ENCODE results near the gene ORC6. TPM values are rescaled to one million over a fixed set of nuclear protein-coding genes. Genes with fewer than 3 reads are reported as not detected.

ORC6 gene
- total RNA-seq, 2 experiments from 2014 or later, result 3.7 to 3.8 TPM

DNA sequence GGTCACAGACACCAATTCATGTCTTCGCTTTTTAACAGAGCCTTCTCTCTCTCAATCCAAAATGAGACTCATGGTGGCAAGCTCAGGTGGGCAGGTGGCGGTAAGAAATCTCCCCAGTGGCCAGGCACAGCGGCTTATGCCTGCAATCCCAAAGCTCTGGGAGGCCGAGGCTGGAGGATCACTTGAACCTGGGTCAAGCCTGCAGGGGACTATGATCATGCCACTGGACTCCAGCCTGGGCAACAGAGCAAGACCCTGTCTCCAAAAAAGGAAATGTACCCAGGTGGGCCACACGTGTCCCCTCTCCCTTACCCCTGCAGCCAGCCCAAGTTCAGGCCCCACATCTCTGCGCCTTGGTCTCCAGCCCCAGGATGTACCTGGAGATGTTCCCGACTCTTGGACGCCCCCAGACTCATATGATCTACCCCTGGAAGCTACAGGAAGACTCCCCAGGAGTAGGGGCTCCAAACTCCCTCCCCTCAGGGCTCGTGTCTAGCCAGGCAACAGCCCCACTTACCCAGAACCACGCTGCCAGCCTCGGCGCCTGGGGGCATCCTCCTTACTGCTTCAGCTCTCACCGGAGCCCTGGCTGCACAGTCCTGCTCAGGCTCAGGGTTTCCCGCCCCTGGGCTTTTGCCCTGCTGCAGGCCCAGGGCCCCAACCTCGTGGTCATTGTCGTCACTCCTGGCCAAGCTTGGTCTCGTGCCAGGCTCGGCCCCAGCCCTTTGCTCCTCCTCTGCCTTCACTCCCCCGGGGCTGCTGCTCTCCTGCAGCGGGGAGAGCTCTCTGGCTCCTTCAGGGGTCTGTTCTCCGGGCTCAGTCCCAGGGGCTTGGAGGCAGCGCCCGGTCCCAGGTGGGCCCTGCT, 42.5 kb downstream of the ORC6 start:
- Histone ChIP-seq H3K27ac (ENCODE audit: low read depth in 1 of 2, low read length in 2 of 2) (no peak overlapping the region), H3K4me3 (ENCODE audit: low read length) (no peak overlapping the region), H3K9me3 (ENCODE audit: control insufficient read depth in 1 of 2, insufficient read depth in 1 of 2, low read length in 2 of 2) (no peaks in the 10 kb centered on the region), H3K27me3 (ENCODE audit: control insufficient read depth in 1 of 2, insufficient read depth in 2 of 2, low read length in 2 of 2) (no peaks in the 10 kb centered on the region), H3K4me1 (ENCODE audit: insufficient read depth, low read length) (no peaks in the 10 kb centered on the region), H3K36me3 (ENCODE audit: insufficient read depth, low read length) (no peaks in the 10 kb centered on the region)
- H3K4me1 Mint-ChIP-seq (ENCODE audit: low read depth), result no peaks in the 10 kb centered on the region
- no peak for ATAC-seq (ENCODE audit: poor library complexity)
- H3K4me3 Mint-ChIP-seq, result no peak overlapping the region
- no peaks in the 10 kb centered on the region for H3K36me3 Mint-ChIP-seq (ENCODE audit: low read depth)
- intact Hi-C loops (cut with DNase I, micrococcal nuclease), result no loop called here
- POLR2A ChIA-PET, result no interaction called here
- H3K27ac Mint-ChIP-seq, result no peak overlapping the region
- CTCF ChIA-PET, result no interaction called here
- H3K9me3 Mint-ChIP-seq, result no peaks in the 10 kb centered on the region
- TF ChIP-seq, protein P1, sequence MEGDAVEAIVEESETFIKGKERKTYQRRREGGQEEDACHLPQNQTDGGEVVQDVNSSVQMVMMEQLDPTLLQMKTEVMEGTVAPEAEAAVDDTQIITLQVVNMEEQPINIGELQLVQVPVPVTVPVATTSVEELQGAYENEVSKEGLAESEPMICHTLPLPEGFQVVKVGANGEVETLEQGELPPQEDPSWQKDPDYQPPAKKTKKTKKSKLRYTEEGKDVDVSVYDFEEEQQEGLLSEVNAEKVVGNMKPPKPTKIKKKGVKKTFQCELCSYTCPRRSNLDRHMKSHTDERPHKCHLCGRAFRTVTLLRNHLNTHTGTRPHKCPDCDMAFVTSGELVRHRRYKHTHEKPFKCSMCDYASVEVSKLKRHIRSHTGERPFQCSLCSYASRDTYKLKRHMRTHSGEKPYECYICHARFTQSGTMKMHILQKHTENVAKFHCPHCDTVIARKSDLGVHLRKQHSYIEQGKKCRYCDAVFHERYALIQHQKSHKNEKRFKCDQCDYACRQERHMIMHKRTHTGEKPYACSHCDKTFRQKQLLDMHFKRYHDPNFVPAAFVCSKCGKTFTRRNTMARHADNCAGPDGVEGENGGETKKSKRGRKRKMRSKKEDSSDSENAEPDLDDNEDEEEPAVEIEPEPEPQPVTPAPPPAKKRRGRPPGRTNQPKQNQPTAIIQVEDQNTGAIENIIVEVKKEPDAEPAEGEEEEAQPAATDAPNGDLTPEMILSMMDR (IDR thresholded peaks at IDR 0.05), result no peak
- no peak for DNase-seq
- H3K27me3 Mint-ChIP-seq, result no peaks in the 10 kb centered on the region

DNA sequence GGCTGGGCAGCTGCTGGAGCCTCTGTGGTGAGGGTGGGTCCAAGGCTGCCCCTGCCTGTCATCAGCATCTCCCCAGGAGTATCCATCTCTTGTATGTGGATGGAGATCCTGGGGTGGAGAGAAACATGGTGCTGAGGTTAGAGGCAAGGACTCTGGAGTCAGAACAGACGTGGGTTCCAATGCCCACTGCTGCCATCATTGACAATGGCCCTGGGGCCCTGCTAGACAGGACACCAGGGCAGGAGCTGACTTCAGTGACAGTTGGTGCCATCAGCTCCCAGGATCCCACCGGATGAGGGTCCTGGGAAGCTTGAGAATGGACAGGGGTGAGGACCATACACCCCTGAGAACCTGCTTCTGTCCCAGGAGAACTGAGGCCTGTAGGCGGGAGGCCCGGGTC, 43.1 kb downstream of the ORC6 start:
- POLR2A ChIA-PET, result no interaction called here
- H3K27me3 ChIP-seq (ENCODE audit: control insufficient read depth in 1 of 2, insufficient read depth in 2 of 2, low read length in 2 of 2), result no peaks in the 10 kb centered on the region
- no peak overlapping the region for H3K27ac ChIP-seq (ENCODE audit: low read depth in 1 of 2, low read length in 2 of 2)
- H3K9me3 ChIP-seq (ENCODE audit: control insufficient read depth in 1 of 2, insufficient read depth in 1 of 2, low read length in 2 of 2), result no peaks in the 10 kb centered on the region
- H3K27ac Mint-ChIP-seq, result no peak overlapping the region
- no peak for ATAC-seq (ENCODE audit: poor library complexity)
- no peak overlapping the region for H3K4me3 ChIP-seq (ENCODE audit: low read length)
- no peaks in the 10 kb centered on the region for H3K36me3 Mint-ChIP-seq (ENCODE audit: low read depth)
- CTCF ChIA-PET, result no interaction called here
- no peak overlapping the region for H3K4me3 Mint-ChIP-seq
- intact Hi-C loops (cut with DNase I, micrococcal nuclease), result no loop called here
- no peaks in the 10 kb centered on the region for H3K4me1 ChIP-seq (ENCODE audit: insufficient read depth, low read length)
- H3K27me3 Mint-ChIP-seq, result no peaks in the 10 kb centered on the region
- TF ChIP-seq, protein P1 (IDR thresholded peaks at IDR 0.05), result no peak
- no peak for DNase-seq
- H3K9me3 Mint-ChIP-seq, result no peaks in the 10 kb centered on the region
- no peaks in the 10 kb centered on the region for H3K36me3 ChIP-seq (ENCODE audit: insufficient read depth, low read length)
- H3K4me1 Mint-ChIP-seq (ENCODE audit: low read depth), result no peaks in the 10 kb centered on the region

DNA sequence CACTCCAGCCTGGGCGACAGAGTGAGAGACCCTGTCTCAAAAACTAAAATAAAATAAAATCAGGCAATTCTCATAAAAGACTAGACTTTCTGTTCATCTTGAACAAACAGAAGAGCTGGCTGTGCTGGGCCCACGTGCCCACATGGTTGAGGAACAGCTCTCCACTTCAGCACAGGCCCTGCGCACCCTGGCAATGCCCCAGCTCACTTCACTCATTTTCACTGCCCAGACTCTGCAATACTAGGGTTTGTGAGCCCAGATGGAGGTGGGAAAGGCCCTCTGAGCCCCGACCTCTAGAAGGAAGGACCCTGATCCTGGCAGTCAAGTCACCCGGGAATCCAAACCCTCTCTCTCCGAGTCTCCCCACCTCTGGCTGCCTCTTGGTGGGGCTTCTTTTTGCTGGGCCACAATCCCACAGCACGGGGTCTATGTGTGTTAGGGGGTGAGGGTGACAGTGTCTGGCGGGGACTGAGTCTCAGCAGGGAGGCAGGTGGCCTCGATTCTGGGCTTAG, 43.9 kb downstream of the ORC6 start:
- CTCF ChIA-PET, result no interaction called here
- Mint-ChIP-seq H3K4me1 (ENCODE audit: low read depth) (no peaks in the 10 kb centered on the region), H3K4me3 (no peak overlapping the region), H3K27me3 (no peaks in the 10 kb centered on the region), H3K36me3 (ENCODE audit: low read depth) (no peaks in the 10 kb centered on the region), H3K9me3 (no peaks in the 10 kb centered on the region), H3K27ac (no peak overlapping the region)
- no peak for ATAC-seq (ENCODE audit: poor library complexity)
- POLR2A ChIA-PET, result no interaction called here
- no peak overlapping the region for H3K27ac ChIP-seq (ENCODE audit: low read depth in 1 of 2, low read length in 2 of 2)
- no peaks in the 10 kb centered on the region for H3K27me3 ChIP-seq (ENCODE audit: control insufficient read depth in 1 of 2, insufficient read depth in 2 of 2, low read length in 2 of 2)
- TF ChIP-seq, protein P1 (IDR thresholded peaks at IDR 0.05), result no peak
- no peaks in the 10 kb centered on the region for H3K36me3 ChIP-seq (ENCODE audit: insufficient read depth, low read length)
- no peak for DNase-seq
- no peaks in the 10 kb centered on the region for H3K4me1 ChIP-seq (ENCODE audit: insufficient read depth, low read length)
- H3K9me3 ChIP-seq (ENCODE audit: control insufficient read depth in 1 of 2, insufficient read depth in 1 of 2, low read length in 2 of 2), result no peaks in the 10 kb centered on the region
- intact Hi-C loops (cut with DNase I, micrococcal nuclease), result no loop called here
- no peak overlapping the region for H3K4me3 ChIP-seq (ENCODE audit: low read length)
